Vagina (tissue), 2 donors: ENCODE results near the gene MAP3K13.

ENCODE experiments used
- POLR2A ChIP-seq, 2 donors: fragments of 450-650 bp; IDR thresholded peaks; one replicate each; pipeline ENCODE4 v1.6.1; 2017; ENCODE audit warnings: antibody characterized with exemption in 2 of 2, mild to moderate bottlenecking in 2 of 2, moderate library complexity in 2 of 2
- TF ChIP-seq, protein P1 (sequence below), 3 experiments: fragments of 450-650 bp in 2 of 3; fragments of 200-600 bp in 1 of 3; sonication (generic) in 1 of 3; IDR thresholded peaks; one replicate each; pipeline ENCODE4 v1.5.1; 2017 to 2019; ENCODE audit warnings: antibody characterized with exemption in 3 of 3, mild to moderate bottlenecking in 2 of 3, moderate library complexity in 2 of 3

DNA sequence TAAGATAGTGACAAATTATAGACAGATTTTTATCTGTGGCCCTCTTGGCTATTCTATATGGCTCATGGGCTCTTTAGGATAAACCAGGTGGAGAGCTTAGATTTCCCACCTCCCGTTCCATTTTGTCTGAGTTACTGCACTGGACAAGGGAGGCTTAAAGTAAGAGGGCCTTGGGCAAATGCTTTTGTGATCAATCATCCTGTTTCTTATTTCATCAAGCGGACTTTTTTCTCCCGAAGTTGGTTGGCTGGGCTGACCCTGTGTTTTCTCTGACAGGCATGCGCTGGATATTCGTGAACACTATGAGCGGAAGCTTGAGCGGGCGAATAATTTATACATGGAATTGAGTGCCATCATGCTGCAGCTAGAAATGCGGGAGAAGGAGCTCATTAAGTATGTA, 102.5 kb downstream of the MAP3K13 start:
- TF ChIP-seq POLR2A (IDR thresholded peaks at IDR 0.05) = no peak
- TF ChIP-seq, protein P1, sequence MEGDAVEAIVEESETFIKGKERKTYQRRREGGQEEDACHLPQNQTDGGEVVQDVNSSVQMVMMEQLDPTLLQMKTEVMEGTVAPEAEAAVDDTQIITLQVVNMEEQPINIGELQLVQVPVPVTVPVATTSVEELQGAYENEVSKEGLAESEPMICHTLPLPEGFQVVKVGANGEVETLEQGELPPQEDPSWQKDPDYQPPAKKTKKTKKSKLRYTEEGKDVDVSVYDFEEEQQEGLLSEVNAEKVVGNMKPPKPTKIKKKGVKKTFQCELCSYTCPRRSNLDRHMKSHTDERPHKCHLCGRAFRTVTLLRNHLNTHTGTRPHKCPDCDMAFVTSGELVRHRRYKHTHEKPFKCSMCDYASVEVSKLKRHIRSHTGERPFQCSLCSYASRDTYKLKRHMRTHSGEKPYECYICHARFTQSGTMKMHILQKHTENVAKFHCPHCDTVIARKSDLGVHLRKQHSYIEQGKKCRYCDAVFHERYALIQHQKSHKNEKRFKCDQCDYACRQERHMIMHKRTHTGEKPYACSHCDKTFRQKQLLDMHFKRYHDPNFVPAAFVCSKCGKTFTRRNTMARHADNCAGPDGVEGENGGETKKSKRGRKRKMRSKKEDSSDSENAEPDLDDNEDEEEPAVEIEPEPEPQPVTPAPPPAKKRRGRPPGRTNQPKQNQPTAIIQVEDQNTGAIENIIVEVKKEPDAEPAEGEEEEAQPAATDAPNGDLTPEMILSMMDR (IDR thresholded peaks at IDR 0.05) = no peak
